ENCODE data around the gene ADAMTS2. TPM values are rescaled to one million over a fixed set of nuclear protein-coding genes. Genes with fewer than 3 reads are reported as not detected.
"Not testable (repeated sequence)": the region's sequence is repeated elsewhere in the genome, so short reads cannot be mapped to it uniquely, and the experiment has no call there.

Gene ADAMTS2
- total RNA-seq, 1 donor from 2014 or later = 25.3 TPM

DNA sequence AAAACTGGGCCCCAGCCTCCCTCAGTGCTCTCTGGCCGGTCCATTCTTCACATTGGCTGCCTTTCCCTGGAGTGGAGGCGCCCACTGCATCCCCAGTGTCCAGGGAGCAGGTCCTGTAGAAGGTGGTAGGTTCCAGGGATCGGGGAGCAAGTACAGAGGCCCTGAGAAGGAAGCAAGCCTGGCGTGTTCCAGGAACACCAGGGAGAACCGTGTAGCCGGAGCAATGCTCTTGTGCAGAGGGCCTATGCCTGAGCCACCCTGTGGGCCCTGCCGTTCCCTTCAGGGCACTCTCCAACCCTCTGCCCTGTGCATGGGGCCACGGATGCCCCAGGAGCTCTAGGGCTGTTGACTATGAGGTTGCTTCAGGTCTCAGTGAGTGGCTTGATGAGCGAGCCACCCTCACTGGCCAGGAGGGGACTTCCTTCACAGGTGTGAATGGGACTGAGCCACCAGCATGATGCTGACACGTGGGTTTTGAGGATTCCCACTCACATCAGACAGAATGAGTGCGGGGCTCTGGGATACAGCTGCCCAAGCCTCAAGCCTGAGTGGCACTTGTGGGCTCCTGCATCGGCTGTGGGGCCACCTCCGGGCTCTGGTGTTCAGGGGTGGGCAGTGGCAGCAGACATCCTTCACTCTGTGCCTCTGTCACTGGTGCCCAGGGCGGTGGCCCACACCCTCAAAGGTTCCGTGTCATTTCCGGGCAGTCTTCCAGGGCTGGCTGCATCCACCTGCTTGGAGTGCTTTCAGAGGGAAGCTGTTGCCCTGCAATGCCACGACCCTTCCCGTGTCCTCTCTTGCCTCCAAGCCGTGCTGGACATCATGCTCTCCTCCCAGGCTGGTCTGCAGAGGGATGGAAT lies 54.4 kb downstream of the ADAMTS2 start:
- DNase-seq (ENCODE audit: low spot score) = peak; percentile 47

DNA sequence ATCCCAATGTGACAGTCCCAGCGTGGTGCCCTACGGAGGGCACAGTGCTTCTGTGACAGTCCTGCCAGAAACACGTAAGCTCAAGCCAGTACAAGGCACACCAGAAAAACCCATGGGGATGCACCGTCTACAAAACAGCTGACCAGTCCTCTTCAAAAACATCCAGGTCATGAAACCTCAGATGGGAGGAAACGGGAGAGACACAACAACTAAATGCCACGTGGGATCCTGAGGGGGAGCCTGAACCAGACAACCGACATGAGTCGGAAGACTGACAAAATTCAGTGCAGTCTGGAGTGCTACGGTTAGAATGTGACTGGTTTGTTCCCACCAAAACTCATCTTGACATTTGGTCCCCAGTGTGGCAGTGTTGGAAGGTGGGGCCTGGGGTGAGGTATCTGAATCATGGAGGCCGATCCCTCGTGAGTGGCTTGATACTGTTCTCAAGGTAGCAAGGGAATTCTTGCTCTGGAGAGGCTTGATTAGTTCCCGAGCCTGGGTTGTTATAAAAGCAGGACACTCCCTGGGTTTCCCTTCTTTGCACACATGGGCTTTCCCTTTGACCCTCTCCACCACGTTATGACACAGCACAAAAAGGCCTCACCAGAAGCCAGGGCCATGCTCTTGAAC lies 55.4 kb downstream of the ADAMTS2 start:
- DNase-seq (ENCODE audit: low spot score) = peak; percentile 22
- no peak for ATAC-seq
- intact Hi-C loops (cut with DNase I) = no loop called here

More for the DNA sequence above, 54.4 kb downstream of the ADAMTS2 start:
- intact Hi-C loops (cut with DNase I) = no loop called here
- ATAC-seq = no peak

DNA sequence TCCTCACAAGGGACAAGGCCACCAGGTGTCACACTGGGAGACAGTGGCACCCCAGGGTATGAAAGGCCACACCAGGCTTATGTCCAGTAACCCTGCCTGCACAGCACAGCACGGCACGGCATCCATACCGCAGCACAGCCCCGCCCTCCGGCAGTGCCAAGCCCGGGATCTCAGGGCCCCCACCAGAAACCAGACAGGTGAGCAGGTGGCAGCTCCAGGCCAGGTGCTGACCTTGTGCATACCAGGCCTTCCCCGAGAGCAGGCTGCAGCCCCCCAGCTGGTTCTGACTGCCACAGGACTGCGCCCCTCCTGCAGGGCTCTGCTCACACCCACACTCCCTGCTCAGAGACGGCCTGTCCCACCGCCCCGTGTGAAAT lies 56.5 kb downstream of the ADAMTS2 start:
- intact Hi-C loops (cut with DNase I) = no loop called here
- no peak for ATAC-seq
- DNase-seq (ENCODE audit: low spot score) = peak; percentile 49

GRCh38 chr5:179288101-179288808 lies 57.0 kb downstream of the ADAMTS2 start:
- DNase-seq (ENCODE audit: low spot score) (peak; percentile 43), ATAC-seq (no peak)
- intact Hi-C loops (cut with DNase I) = no loop called here

DNA sequence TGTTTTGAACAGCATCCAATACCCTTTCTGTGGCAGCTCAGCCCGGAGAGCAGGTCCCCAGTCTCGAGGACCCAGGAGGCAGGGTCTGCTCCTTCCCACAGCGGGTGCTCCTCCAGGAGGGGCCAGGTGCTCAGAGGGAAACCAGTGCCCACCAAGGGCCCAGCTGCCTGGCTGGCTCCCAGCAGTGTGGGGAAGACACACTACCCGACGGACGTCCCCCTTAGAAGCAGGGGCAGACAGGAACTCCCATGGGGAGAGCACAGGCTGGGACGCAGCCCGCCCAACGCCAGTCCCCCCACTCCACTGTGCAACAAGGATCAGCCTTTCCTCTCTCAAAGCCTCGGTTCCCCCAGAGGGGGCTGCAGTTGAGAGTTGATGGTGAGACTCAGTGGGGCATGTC lies 57.6 kb downstream of the ADAMTS2 start:
- peak; percentile 54 for DNase-seq (ENCODE audit: low spot score)
- intact Hi-C loops (cut with DNase I) = no loop called here

GRCh38 chr5:179287071-179287470 lies 58.2 kb downstream of the ADAMTS2 start:
- peak; percentile 49 for DNase-seq (ENCODE audit: low spot score)
- no peak for ATAC-seq
- intact Hi-C loops (cut with DNase I) = no loop called here

More for the DNA sequence above, 57.6 kb downstream of the ADAMTS2 start:
- no peak for ATAC-seq

- intact Hi-C loops (cut with DNase I) = not testable (repeated sequence)
- peak; percentile 9 for ATAC-seq
- DNase-seq (ENCODE audit: low spot score) = peak; percentile 30
Measured at GRCh38 chr5:179285776-179286162, 59.5 kb downstream of the ADAMTS2 start.

DNA sequence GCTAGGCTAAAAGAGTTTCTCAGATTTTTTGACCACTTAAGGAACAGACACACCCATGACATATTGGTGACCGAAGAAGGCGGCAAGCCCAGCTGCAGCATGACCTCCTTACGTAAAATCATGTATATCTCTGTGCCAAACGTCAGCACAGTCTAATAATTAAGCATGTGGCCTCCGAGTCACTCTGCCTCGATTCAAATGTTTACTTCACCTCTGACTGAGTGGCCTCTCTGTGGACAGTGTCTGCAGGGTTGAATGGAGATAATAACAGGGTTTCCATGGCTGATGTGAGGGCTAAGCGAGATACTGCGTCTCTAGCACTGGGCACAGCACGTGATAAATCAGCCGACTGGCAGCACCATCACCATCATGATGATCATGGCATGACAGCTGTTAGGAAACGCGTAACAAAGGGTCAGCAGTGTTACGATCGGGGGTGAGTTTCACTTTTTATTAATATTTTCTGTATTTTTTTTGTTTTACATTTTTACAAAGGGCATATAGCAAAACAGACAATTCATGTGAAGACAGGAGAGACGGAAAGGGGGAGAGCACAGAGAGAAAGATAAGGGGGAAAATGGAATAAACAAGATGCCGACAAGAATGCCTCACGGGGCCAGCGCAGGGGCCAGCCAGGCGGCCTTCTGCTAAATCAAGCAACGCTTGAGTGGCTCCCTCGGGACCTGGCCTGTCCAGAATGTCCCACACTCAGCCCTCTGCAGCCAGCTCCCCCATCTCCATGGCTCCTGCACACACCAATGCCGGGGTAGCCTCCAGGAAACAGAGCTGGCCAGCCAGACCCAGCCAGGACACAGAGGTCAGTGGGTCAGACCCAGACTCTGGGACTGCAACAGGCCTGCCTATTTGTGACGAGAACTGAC lies 60.3 kb downstream of the ADAMTS2 start:
- ATAC-seq (peak; percentile 83), DNase-seq (ENCODE audit: low spot score) (peak; percentile 66)
- intact Hi-C loops (cut with DNase I) = no loop called here

GRCh38 chr5:179283908-179284307 lies 61.4 kb downstream of the ADAMTS2 start:
- peak; percentile 17 for DNase-seq (ENCODE audit: low spot score)
- ATAC-seq; intact Hi-C loops (cut with DNase I): not testable (repeated sequence)

GRCh38 chr5:179281694-179282093 lies 63.6 kb downstream of the ADAMTS2 start:
- intact Hi-C loops (cut with DNase I) = no loop called here
- ATAC-seq (no peak), DNase-seq (ENCODE audit: low spot score) (no peak)

GRCh38 chr5:179280095-179280490 lies 65.2 kb downstream of the ADAMTS2 start:
- ATAC-seq (no peak), DNase-seq (ENCODE audit: low spot score) (no peak)
- intact Hi-C loops (cut with DNase I) = no loop called here

DNA sequence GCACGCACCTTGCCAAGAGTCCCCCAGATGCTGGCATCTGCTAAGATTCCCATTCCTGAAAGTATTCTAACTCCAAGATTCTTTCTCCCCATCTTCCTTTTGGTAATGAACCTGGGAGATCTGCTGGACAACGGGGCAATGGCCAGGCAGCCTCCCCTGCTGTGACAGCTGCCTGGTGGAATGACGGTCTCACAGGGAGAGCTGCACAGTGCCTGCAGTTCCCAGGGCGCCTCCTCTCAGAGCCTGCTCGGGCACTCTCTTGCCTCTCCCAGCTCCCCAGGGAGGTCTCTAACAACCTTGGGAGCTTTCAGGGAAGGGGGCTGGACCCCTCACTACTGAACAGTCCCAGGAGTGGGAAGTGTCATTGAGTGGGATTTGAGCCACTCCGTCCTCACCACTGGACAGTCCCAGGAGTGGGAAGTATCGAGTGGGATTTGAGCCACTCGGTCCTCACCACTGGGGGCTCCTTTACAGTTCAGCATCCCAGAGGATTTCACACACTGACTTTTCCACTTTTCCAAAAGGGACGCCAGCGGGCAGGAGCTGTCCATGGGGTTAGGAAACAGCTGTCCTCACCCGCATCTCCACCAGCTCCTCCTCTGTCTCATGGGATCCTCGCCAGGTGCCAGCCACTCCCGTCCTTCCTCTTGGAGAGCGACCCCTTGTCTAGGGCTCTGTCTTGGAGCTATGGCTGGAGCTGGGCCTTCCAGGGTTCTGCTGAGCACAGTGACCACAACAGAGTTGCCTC lies 65.7 kb downstream of the ADAMTS2 start:
- intact Hi-C loops (cut with DNase I) = no loop called here
- DNase-seq (ENCODE audit: low spot score) = no peak
- ATAC-seq = no peak

GRCh38 chr5:179278546-179278945 lies 66.7 kb downstream of the ADAMTS2 start:
- intact Hi-C loops (cut with DNase I) = no loop called here
- ATAC-seq (no peak), DNase-seq (ENCODE audit: low spot score) (no peak)

DNA sequence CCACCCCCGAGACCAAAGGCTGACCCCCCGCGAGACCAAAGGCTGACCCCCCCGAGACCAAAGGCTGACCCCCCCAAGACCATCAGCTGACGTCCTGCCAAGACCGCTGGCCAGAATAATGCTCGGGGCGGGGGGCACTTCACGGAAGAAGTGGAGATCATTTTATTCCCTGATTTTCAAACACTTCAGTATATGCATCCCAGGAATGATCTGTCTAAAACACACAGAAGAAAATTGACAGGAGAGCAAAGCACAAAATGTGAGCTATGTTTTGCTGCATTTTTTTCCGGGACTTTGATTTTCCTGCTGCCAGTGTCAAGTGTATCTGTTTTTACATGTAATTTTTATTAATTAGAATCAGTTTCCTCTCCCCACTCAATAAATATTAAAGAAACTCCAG lies 67.1 kb downstream of the ADAMTS2 start:
- no peak for DNase-seq (ENCODE audit: low spot score)
- no peak for ATAC-seq
- intact Hi-C loops (cut with DNase I) = no loop called here

GRCh38 chr5:179276838-179277395 lies 68.3 kb downstream of the ADAMTS2 start:
- DNase-seq (ENCODE audit: low spot score) = no peak
- ATAC-seq = no peak
- intact Hi-C loops (cut with DNase I) = no loop called here

DNA sequence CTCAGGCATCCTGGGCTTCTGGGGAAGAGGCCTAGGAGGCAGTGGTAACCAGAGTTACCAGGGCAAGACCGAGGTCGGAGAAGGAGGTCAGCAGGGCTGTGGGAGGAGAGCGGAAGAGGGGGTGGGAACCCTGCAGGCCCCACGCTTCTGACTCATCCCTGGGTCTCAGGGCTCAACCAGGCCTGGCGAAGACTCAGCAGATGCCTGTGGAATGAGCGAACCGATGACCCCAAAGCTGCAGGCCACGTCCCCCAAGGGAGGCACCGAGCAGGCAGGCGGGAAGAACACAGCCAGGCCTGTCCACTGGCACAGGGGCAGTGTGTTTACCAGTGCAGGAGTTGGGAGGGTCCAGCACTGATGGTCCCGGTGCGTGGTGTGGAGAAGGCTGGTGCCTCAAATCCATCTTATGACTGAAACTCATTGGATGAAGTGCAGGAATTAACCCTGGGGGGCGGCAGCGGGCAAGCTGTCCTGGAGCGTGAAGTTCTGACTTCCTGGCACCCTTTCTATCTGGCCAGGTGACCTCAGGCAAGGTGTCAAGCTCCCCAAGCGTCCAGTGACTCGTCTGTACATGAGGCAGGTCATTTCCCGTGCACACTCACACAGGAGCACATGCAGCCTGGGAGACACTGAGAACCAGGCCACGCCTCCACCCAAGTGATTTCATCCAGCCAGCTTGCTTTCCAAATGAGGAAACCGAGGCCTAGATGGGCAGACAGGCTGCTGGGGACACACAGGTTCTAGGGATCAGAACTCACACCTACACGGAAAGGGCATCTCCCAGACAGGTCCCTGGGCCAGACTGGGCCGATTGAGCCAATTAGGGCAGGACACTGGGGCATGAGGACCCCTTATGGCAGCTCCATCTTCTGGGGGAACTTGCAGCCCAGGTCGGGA lies 69.1 kb downstream of the ADAMTS2 start:
- intact Hi-C loops (cut with DNase I) = no loop called here
- ATAC-seq = peak; percentile 95
- DNase-seq (ENCODE audit: low spot score) = peak; percentile 89

DNA sequence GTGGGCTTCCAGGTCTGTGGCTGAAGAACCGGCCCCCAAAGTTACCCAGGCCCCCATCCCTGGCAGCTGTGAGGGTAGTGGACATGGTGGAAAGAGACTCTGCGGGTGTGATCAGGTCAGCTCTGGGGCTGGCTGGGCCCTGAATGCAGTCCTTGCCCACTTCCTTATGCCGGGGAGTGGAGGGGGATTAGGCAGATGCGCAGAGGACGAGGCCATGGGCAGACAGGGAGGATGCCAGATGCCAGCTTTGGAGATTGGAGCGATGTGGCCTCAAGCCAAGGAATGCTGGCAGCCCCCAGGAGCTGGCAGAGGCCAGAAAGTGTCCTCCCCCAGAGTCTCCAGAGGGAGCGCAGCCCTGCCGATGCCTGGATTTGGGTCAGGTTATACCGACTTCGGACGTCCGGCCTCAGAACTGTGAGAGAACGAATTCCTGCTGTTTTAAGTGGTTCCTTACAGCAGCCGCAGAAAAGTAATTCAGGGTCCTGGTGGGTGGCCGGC lies 69.8 kb downstream of the ADAMTS2 start:
- intact Hi-C loops (cut with DNase I) = no loop called here
- DNase-seq (ENCODE audit: low spot score) (no peak), ATAC-seq (peak; percentile 8)

All from sciatic nerve (tissue), 2 donors.